Measurements from ENCODE around the gene LRRC4C. TPM values are rescaled to one million over a fixed set of nuclear protein-coding genes. Genes with fewer than 3 reads are reported as not detected.

The LRRC4C gene
- total RNA-seq, 1 experiment from 2014 or later, result 0.15 TPM

GRCh38 chr11:41334007-41334933, 125.2 kb downstream of the LRRC4C start:
- Histone ChIP-seq H3K27me3 (ENCODE audit: control insufficient read depth, insufficient read depth, low read length) (no peaks in the 10 kb centered on the region), H3K36me3 (ENCODE audit: control insufficient read depth, insufficient read depth, low read length) (no peaks in the 10 kb centered on the region), H3K4me1 (ENCODE audit: control insufficient read depth, insufficient read depth, low read length) (no peaks in the 10 kb centered on the region), H3K9me3 (ENCODE audit: control insufficient read depth, insufficient read depth, low read depth, low read length) (no peaks in the 10 kb centered on the region), H3K4me3 (ENCODE audit: low read depth in 2 of 2, low read length in 2 of 2) (no peak overlapping the region), H3K27ac (ENCODE audit: low read length) (no peak overlapping the region)
- no TSS peak for BruUV-seq (replicated peaks)
- POLR2A ChIA-PET, result no interaction called here
- in situ Hi-C loops (cut with HindIII; ENCODE audit: low pct_unique_long_range_greater_than_20kb, low sequenced_read_pairs), result no loop called here
- CTCF ChIA-PET, result no interaction called here
- intact Hi-C loops (cut with micrococcal nuclease; ENCODE audit: unreplicated experiment), result no loop called here
- ATAC-seq, result no peak
- DNase-seq (ENCODE audit: low read depth, low spot score), result no peak
- TF ChIP-seq POLR2AphosphoS5 (IDR thresholded peaks at IDR 0.05; ENCODE audit: low read depth, low read length), result no peak
- TF ChIP-seq TCF7L2 (IDR thresholded peaks at IDR 0.05; ENCODE audit: low read depth, low read length), result no peak
- TF ChIP-seq REST (IDR thresholded peaks at IDR 0.05; ENCODE audit: insufficient read depth in 1 of 2, low read depth in 2 of 2, low read length in 1 of 2), result no peak
- TF ChIP-seq, protein P1, sequence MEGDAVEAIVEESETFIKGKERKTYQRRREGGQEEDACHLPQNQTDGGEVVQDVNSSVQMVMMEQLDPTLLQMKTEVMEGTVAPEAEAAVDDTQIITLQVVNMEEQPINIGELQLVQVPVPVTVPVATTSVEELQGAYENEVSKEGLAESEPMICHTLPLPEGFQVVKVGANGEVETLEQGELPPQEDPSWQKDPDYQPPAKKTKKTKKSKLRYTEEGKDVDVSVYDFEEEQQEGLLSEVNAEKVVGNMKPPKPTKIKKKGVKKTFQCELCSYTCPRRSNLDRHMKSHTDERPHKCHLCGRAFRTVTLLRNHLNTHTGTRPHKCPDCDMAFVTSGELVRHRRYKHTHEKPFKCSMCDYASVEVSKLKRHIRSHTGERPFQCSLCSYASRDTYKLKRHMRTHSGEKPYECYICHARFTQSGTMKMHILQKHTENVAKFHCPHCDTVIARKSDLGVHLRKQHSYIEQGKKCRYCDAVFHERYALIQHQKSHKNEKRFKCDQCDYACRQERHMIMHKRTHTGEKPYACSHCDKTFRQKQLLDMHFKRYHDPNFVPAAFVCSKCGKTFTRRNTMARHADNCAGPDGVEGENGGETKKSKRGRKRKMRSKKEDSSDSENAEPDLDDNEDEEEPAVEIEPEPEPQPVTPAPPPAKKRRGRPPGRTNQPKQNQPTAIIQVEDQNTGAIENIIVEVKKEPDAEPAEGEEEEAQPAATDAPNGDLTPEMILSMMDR (IDR thresholded peaks at IDR 0.05), result no peak
- TF ChIP-seq SIN3A (IDR thresholded peaks at IDR 0.05; ENCODE audit: borderline replicate concordance, insufficient read depth, low read depth, low read length), result no peak

DNA sequence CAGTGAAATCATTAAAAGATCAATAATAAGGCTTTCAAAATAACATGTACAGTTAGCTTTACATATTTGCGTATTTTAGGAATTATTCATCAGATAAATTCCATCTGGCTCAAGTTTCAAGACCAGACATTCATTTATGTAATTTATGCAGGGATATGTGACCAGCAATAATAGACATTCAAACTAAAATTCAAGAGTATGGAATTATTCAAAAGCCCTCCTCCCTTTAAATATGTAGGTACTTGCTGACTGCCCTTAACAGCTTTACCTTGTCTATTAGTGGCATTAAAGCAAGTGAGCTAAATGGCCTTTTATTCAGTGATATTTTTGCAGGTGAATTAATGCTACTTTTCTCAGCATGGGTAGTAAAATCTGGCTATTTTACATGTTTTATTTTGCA, 126.1 kb downstream of the LRRC4C start:
- in situ Hi-C loops (cut with HindIII; ENCODE audit: low pct_unique_long_range_greater_than_20kb, low sequenced_read_pairs) (no loop called here), intact Hi-C loops (cut with micrococcal nuclease; ENCODE audit: unreplicated experiment) (no loop called here)
- Histone ChIP-seq H3K27me3 (ENCODE audit: control insufficient read depth, insufficient read depth, low read length) (no peaks in the 10 kb centered on the region), H3K4me3 (ENCODE audit: low read depth in 2 of 2, low read length in 2 of 2) (no peak overlapping the region), H3K36me3 (ENCODE audit: control insufficient read depth, insufficient read depth, low read length) (no peaks in the 10 kb centered on the region), H3K27ac (ENCODE audit: low read length) (no peak overlapping the region), H3K4me1 (ENCODE audit: control insufficient read depth, insufficient read depth, low read length) (no peaks in the 10 kb centered on the region), H3K9me3 (ENCODE audit: control insufficient read depth, insufficient read depth, low read depth, low read length) (no peaks in the 10 kb centered on the region)
- no peak for ATAC-seq
- BruUV-seq (replicated peaks), result no TSS peak
- no peak for DNase-seq (ENCODE audit: low read depth, low spot score)
- ChIA-PET POLR2A (no interaction called here), CTCF (no interaction called here)
- TF ChIP-seq REST (IDR thresholded peaks at IDR 0.05; ENCODE audit: insufficient read depth in 1 of 2, low read depth in 2 of 2, low read length in 1 of 2), result no peak
- TF ChIP-seq TCF7L2 (IDR thresholded peaks at IDR 0.05; ENCODE audit: low read depth, low read length), result no peak
- TF ChIP-seq, protein P1 (IDR thresholded peaks at IDR 0.05), result no peak
- TF ChIP-seq POLR2AphosphoS5 (IDR thresholded peaks at IDR 0.05; ENCODE audit: low read depth, low read length), result no peak
- TF ChIP-seq SIN3A (IDR thresholded peaks at IDR 0.05; ENCODE audit: borderline replicate concordance, insufficient read depth, low read depth, low read length), result no peak

Measured in Panc1 (cell line).